D341Med (cell line): ENCODE data around the gene BAMBI.

Experiments used
- DNase-seq: peaks from one replicate; pipeline ENCODE4 v3.0.0; 2012; ENCODE audit warnings: low spot score

Gene BAMBI

DNA sequence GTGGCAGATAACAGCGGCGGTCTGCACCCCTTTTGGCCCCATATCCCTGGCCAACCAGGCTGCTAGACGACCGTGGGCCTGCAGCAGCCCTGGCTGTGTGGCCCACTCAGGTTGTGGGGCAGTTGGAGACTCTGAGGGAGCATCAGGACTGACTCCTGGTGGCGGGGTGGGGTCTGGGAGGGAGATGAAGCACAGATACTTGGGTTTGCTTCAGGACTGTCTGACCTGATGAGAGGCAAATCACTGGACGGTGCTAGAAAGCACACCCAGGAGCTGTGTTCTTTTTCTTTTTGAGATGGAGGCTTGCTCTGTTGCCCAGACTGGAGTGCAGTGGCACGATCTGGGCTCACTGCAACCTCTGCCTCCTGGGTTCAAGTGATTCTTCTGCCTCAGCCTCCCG, 28.2 kb downstream of the BAMBI start:
- DNase-seq: no peak

- DNase-seq: no peak
These were observed 31.8 kb downstream of the BAMBI start for GRCh38 chr10:28709001-28709710.

DNA sequence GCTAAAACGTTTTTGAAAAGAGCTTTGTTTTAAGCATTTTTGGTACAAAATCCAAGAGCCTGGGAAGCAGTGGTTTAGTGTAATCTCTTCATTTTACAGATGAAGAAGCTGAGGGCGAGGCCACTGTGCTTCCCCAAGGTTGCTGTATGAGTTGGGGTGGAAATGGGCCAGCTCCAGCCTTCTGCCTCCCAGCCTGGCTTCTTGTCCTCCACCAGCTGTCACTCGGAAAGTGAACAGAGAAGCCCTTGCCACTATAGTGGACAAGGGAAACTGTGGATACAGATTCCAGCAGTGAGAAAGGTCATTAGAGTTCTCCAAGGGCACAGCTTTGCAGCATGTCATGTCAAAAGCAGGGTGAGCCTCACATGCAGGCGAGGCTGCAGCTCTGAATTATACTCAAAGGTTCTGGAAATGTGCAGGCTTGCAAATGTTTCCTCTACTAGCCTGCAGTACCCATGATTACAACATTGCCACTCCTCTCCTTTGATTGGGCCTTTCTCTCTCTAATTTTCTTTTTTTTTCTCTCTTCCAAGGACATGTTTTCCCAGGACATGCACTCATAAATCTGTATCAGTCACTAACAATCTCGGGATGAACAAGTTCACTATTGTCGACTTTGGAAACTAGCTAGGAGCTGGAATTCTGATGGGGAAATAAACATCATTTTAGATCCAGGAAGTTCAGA, 33.0 kb downstream of the BAMBI start:
- no peak for DNase-seq

DNA sequence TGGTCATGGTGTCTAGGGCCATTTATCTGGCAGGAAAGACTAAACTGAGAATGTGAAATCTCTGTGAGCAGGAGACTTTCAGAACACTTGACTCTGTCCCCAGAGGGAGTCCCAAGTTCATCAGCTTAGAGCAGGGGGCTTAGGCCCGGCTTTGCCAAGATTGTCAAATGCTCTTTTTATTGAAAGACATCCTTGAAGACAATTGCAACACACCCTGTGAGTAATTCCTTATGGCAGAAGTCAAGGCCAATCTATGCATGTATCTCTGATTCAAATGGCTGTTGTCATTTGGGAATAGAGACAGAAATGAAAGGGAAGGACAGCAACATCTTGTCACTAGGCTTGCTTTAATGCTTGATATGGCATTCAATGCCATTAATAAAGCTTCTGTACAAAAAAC, 33.7 kb downstream of the BAMBI start:
- DNase-seq: no peak

- DNase-seq: no peak
These were observed 34.5 kb downstream of the BAMBI start for GRCh38 chr10:28711776-28712175.

DNA sequence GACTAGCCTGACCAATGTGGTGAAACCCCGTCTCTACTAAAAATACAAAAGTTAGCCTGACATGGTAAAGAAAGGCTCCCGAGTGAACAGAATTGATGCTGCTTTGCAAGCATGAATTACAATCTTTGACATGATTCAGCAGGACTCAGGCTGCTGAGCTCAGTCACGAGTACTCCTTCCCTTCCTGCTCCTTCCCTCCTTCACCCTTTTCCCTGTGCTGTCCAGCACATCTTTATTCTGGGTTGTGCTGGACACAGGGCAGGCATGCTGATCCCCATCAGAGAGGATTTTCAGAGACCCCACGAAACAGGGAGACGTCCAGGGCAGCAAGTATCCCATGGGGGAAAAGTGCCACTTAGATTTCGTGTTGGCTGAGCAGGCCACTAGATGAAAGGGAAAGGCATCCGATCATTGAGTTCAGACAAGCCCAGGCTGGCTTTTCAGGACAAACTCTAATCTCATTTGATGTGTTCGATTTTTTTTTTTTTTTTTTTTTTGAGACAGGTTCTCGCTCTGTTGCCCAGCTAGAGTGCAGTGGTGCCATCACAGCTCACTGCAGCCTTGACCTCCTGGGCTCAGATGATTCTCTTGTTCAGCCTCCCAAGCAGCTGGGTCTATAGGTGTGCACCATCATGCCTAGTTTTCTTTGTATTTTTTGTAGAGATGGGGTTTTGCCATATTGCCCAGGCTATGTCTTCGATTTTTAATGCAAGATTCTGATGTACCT, 36.5 kb downstream of the BAMBI start:
- DNase-seq: no peak

DNA sequence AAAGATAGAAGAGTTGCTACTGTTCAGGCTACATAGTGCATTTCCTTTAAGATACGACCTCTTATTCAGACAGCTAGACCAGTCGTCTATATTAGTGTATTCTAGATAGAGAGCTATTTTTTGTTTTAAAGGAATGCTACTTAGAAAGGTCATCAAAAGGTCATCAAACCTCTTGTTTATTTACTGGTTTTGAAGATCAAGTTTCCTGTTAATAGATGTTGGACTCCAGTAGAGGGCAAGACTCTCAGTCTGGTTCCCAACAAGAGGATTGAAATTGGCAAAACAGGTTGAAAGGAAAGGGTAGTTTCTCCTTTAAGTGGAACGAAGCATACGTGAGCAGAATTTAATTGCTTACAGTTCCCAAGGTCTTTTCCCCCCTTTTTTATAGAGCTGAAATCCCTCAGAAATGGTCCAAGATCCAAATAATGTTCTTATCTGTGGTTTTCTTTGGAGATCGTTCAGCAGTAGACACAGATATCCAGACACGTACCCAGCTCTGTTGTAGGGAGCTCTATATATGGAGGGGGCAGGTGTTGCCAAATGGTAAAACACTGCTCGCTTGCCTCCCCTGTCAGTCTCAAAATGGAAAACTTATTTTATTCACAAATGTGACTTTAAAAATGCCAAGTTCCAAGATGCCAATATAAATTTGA, 37.2 kb downstream of the BAMBI start:
- no peak for DNase-seq

DNA sequence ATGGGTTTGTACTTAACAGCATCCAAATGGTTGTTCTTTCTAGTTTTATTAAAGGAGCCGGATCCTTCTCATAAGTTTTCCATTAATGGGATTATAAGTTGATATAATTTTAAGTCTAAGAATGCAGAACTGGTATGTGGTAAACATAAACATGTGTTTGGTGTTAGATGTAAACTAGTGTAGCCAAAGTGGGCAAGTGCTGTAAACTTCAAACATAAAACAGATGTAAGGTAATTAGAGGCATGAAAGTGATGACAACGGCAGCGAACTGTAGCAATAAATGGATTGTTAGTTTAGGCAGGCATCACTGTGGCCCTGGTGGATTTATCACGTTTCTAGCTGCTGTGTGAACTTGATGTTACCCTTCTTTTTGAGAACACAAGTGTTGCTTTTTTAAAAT, 37.9 kb downstream of the BAMBI start:
- no peak for DNase-seq

GRCh38 chr10:28715757-28716156, 38.4 kb downstream of the BAMBI start:
- DNase-seq: no peak

DNA sequence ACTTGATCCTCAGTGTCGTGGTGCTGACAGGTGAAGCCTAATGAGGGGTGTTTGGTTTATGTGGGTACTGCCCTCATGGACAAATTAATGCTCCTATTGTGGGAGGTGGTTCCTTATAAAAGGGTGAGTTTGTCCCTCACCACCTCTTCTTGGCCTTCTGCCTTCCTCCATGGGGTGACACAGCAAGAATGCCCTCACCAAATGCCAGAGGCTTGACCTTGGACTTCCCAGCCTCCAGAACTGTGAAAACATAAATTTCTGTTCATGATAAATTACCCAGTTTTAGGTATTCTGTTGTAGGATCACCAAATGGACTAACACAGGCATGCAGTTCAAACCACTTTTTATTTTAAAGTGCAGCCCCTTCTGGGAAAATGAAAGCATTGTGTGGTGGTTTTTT, 39.4 kb downstream of the BAMBI start:
- DNase-seq: no peak

DNA sequence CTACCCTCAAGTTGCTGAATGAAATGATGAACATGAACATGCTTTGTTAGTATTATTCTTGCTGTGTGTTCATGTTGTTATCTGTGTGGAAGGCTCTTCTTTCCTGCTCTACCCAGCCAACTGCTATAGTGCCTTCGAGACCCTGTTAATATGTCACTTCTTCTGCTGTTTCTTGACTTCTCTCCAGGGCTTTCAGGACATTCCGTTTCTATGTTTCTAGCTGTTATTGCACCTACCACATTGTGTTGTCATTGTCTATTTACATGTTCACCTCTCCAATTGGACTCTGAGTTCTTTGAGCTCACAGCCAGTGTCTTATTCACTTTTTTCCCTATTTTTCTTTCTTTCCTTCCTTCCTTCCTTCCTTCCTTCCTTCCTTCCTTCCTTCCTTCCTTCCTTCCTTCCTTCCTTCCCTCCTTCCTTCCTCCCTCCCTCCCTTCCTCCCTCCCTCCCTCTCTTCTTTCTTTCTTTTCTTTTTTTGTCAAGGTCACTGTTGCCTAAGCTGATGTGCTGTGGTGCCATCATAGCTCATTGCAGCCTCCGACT, 40.4 kb downstream of the BAMBI start:
- DNase-seq: no peak

- no peak for DNase-seq
These were observed 42.6 kb downstream of the BAMBI start for GRCh38 chr10:28719789-28720436.

- no peak for DNase-seq
These were observed 44.1 kb downstream of the BAMBI start for GRCh38 chr10:28721318-28721951.

DNA sequence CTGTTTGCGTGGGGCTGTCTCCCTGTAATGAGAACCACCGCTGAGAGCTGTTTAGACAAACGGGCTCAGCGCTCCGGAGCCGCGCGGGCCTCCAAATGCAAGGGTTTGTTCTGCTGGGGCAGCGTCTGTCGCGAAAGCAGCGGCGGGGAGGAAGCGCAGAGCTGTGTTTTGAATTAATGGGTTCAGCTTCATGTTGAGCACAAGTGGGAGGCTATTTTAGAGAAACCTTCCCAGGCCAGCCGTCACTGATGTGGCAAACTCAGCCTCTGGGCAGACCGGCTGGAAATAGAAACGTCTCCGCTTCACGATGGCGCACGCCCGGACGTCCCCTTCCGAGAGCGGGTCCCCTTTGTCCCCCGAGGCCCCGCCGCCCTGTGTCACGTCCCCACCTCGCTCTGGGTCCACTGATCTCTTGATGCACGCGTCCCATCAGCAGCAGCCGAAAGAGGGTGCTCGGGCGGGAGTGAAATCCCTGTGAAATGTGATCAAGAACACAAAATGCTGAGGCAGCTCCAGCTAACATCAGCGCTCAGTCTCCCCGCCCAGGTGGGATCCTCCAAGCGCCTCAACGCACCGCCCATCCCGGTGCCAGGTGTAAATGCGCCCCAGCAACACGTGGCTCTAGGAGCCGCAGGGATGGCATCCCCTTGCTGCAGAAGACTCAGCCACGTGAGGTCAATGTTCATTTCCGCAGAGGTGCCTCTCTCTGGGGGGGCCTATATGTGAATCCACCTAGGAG, 44.9 kb downstream of the BAMBI start:
- DNase-seq: no peak

GRCh38 chr10:28728366-28728765, 51.0 kb downstream of the BAMBI start:
- no peak for DNase-seq

DNA sequence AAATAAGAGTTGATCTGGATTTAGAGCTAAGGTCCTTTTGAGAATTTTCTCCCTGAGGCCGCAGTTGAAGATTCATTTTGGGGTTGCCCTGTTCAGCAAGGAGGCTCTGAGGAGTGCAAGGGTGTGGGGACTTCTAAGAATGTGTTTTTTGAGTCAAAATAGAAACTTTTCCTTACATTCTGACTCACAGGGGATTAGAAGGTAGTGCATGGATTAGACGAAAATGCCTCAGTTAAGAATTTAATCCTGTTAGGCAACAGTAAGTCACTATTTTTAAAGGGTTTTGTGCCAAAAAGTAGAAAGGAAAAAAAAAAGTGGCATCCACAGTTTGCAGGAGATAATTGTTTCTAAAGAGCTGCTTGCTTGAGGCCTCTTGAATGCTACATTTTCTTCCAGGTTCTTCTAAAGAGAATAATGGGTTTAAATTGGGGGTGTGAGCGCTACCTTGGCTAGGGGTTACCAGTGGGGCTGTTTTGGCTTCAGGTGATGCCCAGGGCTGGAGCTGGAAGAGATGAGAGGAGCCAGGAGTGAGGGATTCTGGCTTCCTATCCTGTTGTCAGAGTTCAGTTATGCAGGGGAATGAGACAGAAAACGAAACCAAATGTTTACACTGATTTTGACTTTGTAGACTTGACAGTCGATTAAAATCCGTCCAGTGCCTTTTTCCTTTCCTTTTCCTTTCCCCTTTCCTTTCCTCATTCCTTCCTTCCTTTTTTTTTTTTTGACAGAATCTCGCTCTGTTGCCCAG, 52.9 kb downstream of the BAMBI start:
- DNase-seq: no peak

- DNase-seq: no peak
These were observed 54.8 kb downstream of the BAMBI start for GRCh38 chr10:28732091-28732490.
